ENCODE data around the gene MPND.
A peak's percentile ranks its signal among the peaks of the same experiment; 100 is the strongest.
"Not testable (repeated sequence)": the region's sequence is repeated elsewhere in the genome, so short reads cannot be mapped to it uniquely, and the experiment has no call there.

Gene MPND

DNA sequence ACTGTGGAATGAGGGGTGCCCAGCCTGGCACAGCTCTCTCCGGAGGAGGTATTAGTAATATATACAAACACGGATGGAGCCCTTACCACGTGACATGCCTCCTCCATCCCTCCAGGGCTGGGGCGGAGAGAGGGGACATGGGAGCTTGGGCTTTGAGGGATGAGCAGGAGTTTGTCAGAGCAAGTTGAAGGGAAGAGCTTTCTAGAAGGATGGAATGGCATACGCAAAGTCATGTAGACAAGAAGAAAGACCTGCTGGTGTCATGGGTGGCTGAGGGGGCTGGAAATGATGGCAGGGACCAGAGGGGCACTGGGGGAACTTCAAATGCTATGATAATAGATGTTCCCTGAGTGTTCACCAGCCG, 2.6 kb downstream of the MPND start:
- no peak for DNase-seq (ENCODE audit: low read depth in 3 of 3)

DNA sequence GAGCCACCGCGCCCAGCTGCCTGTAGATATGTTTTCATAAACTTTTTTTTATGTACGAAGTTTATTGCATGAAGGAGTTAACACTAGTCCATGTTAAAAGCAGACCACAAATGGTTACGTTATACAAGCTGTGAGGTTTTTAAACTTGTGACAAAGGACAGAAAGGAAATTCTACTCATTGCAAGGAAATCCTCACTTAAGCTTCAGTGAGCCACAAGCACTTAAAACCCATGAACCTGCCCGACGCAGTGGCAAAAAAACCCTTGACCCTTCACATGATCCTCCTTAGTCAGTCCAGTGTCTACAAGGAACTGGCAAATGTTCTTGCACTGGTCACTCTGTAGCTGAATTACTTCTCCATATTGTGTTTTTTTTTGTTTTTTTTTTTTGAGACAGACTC, 4.2 kb downstream of the MPND start:
- DNase-seq (ENCODE audit: low read depth in 3 of 3) = no peak

DNA sequence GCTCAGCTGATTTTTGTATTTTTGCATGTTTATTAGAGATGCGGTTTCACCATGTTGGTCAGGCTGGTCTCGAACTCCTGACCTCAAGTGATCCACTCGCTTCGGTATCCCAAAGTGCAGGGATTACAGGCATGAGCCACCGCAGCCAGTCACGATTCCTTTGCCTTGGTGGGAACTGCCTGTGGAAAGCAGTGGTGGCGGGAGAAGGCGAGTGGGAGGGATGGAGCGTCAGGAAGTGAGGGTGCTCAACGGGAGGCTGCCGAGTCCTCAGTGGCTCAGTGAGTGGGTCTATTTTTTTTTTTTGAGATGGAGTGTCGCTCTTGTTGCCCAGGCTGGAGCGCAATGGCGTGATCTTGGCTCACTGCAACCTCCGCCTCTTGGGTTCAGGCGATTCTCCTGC, 5.9 kb downstream of the MPND start:
- not testable (repeated sequence) for DNase-seq (ENCODE audit: low read depth in 3 of 3)

DNA sequence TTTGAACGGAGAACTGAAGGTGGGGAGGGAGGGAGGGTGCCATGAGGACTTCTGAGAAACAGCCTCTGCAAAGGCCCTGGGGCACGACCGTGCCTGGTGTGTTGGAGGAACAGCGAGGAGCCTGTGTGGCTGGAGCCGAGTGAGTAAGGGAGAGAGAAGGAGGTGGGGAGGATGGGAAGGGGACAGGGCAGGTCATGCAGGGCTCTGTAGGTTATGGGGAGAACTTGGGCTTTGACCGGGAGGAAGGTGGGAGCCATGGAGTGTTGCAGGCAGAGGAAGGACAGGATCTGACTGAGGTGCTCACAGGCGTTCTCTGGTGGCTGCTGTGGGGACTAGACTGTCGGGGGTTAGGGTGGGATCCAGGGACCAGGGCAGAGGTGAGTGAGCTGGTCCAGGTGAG, 6.7 kb downstream of the MPND start:
- no peak for DNase-seq (ENCODE audit: low read depth in 3 of 3)

DNA sequence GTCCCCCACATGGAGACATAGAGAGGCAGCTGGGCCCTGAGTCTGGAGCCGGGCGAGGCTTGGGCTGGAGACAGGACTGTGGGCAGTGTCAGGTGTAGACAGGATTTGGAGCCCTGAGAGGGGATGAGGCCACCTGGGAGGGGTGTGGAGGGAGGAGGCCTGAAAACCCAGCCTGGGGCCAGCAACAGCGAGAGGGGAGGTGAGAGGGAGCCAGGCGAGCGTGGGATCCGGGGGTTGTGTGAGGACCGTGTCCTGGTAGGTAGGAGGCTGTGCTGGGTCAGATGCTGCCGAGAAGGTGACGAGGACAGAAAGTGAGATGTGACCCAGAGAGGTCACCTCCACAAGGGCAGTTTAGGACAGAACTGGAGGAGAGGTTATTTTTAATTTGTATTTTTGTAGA, 7.4 kb downstream of the MPND start:
- no peak for DNase-seq (ENCODE audit: low read depth in 3 of 3)

DNA sequence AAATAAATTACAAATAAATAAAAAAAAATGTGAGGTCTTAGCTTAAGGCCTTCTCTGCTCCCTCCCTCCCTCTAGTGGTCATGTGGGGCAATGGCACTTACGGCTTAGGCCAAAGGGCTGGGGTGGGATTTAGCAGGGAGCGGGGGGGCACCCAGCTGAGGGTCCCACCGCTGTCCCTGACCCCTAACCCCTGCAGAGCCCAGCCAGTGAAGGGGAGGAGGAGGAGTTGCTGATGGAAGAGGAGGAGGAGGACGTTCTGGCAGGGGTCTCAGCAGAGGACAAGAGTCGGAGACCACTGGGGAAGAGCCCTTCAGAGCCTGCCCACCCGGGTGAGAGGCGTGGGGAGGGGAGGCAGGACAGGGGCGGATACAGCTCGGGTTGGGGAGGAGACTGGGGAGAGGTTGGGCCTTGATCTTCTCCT, 9.3 kb downstream of the MPND start:
- DNase-seq (ENCODE audit: low read depth in 3 of 3) = peak in 2 of 3 experiments; percentile 26 to 38

DNA sequence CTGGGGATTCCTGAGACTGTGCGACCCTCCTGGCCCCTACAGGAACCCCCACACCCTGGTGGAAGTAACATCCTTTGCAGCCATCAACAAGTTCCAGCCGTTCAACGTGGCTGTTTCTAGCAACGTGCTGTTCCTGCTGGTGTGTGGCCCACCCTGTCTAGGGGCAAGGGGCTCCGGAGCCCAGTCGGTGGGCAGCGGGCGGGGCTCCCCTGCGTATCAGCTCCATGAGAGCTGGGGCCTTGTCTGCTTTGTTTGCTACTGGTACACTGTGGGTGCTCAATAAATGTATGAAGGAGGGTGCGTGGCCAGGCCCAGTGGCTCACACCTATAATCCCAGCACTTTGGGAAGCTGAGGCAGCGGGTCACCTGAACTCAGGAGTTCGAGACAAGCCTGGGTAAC, 10.9 kb downstream of the MPND start:
- DNase-seq (ENCODE audit: low read depth in 3 of 3) = no peak

DNA sequence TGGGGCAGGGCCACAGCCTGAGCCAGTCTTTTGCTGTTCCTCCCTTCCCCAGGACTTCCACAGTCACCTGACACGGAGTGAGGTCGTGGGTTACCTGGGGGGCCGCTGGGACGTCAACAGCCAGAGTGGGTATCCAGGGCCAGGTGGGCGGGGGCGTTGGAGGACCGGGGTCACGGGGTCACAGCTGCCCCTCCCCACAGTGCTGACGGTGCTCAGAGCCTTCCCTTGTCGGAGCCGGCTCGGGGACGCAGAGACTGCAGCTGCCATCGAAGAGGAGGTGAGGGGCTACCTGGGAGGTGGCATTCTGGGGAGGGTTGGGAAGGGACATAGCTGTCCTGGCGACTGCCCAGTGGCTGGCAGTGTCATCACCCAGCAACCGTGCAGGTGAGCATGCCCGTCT, 11.5 kb downstream of the MPND start:
- no peak for DNase-seq (ENCODE audit: low read depth in 3 of 3)

DNA sequence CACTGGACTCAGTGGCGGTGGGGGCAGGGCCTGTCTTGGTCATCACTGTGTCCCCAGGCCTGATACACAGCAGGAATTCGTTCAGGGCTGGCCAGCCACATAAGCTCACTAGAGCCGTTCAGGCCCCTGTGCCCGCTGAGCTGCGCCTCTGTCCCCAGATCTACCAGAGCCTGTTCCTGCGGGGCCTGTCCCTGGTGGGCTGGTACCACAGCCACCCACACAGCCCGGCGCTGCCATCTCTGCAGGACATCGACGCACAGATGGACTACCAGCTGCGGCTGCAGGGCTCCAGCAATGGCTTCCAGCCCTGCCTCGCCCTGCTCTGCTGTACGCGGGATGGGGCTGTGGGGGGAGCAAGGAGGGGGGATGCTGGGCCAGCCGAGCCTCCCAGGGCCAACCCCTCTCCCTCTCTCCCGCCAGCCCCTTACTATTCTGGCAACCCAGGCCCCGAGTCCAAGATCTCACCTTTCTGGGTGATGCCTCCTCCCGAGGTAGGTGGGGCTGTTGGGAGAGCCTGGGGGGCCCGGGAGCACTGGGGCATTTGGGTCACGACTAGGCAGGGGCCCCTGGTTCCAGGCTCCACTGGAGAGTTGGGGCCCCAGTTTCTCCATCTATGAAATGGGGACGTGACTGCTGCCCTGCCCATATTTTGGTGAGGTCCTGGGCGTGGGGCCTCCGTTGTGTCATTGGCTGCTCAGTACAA, 13.9 kb downstream of the MPND start:
- DNase-seq (ENCODE audit: low read depth in 3 of 3) = no peak

DNA sequence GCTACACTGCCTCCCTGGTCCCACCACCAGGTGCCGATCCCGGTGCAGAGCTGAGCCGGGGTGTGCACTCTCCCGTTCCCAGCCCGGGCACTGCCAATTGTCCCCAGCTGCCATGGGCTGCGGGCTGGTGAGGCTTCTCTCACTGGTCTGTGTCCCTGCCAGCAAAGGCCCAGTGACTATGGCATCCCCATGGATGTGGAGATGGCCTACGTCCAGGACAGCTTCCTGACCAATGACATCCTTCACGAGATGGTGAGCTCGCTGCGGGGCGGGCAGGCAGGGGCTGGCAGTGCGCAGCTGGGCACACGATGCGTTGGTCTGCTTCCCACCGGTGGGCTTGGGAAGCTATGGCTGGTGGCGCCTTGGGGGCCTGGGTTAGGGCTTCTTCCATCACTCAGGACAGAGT, 14.6 kb downstream of the MPND start:
- no peak for DNase-seq (ENCODE audit: low read depth in 3 of 3)

DNA sequence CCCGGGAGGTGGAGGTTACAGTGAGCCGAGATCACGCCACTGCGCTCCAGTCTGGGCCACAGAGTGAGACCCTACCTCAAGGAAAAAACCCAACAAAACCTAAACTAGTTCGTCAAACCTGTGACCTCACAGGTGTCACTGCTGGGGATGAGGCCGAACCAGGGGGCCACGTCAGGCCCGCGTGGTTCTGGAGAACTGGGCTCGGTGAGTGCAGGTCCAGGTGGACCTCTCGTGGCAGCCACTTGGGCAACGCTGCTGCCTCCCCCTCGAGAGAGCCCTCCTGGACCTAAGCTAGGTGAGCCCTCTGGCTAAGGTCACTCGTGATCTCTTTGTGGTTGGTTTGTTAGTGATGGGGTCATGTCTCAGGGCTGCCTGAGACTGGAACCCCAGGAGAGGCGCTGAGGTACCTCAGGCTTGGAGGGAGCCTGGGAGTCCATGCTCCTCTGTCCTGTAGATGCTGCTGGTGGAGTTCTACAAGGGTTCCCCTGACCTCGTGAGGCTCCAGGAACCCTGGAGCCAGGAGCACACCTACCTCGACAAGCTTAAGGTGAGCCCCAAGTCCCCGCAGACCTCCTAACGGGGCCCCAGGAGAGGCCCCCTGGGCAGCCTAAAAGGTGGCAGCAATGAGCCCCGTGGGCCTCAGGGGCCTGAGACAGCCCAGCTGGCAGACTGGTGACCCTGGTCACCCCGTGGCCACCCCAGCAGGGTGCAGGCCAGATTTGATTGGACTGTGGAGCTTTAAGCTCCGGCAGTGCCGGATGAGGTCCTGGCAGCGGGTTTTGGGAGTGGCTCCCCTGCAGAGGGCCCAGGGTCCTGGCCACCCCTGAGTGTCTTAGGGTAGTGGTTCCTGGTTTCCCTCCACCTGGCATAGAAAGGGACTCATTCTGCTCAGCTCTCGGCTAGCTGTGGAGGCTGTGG, 15.6 kb downstream of the MPND start:
- no peak for DNase-seq (ENCODE audit: low read depth in 3 of 3)

DNA sequence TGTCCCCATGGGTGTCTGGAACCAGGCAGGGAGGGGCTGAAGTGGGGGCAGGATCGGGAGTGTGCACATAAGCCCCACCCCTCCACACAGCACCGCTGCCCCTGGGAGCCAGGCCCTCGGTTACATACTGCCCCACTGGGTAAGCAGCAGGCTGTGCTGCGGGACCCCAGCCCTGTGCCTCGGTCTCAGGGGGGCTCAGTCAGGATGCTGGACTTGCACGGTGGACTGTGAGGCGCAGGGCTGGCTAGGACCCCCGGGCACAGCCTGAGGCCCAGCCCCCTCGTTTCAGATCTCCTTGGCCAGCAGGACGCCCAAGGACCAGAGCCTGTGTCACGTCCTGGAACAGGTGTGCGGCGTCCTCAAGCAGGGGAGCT, 16.3 kb downstream of the MPND start:
- no peak for DNase-seq (ENCODE audit: low read depth in 3 of 3)

DNA sequence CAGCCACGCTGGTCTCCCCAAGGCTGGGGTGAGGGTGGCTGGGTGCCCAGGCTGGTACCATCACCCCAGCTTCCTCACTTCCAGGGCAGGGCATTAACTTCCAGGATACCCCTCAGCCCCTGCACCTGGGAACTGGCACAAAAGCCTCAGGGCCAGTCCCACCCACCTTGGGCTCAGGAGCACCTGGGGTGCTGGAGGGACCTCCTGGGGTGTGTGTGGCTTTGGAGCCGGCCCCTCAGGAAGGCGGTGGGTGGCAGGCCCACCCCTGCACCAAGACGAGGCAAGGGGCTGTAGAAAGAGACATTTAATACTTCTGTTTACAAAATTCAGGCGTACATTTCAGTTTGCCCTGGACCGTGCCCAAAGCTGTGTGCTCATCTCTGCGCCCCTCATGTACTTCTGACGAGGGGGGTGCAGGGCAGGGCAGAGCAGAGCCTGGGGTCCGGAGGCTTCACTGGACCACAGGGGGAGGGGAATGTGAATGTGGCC, 16.8 kb downstream of the MPND start:
- DNase-seq (ENCODE audit: low read depth in 3 of 3) = no peak

DNA sequence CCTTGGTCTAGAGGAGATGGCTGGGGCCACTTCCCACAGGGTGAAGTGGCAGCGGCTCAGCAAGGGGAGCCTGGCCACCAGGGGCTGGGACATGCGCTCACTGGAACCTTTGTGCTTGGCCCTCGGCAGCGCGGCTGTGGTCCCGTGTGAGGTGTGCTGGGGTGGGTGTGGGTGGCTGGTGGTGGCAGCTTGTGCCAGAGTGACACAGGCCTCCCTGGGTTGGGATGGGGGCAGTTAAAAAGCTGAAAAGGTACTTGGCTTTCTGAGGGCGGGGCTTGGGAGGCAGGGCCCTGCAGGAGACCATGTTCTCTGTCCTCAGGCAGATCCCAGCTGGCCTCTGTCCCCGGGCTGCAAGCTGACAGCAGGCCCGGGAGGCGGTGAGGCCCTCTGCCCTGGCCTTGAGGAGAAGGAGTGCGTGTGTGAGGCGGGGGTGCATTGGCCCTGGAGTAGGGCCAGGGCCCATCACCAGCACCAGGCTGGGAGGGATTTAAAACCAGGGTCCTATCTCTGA, 17.3 kb downstream of the MPND start:
- DNase-seq (ENCODE audit: low read depth in 3 of 3) = no peak

DNA sequence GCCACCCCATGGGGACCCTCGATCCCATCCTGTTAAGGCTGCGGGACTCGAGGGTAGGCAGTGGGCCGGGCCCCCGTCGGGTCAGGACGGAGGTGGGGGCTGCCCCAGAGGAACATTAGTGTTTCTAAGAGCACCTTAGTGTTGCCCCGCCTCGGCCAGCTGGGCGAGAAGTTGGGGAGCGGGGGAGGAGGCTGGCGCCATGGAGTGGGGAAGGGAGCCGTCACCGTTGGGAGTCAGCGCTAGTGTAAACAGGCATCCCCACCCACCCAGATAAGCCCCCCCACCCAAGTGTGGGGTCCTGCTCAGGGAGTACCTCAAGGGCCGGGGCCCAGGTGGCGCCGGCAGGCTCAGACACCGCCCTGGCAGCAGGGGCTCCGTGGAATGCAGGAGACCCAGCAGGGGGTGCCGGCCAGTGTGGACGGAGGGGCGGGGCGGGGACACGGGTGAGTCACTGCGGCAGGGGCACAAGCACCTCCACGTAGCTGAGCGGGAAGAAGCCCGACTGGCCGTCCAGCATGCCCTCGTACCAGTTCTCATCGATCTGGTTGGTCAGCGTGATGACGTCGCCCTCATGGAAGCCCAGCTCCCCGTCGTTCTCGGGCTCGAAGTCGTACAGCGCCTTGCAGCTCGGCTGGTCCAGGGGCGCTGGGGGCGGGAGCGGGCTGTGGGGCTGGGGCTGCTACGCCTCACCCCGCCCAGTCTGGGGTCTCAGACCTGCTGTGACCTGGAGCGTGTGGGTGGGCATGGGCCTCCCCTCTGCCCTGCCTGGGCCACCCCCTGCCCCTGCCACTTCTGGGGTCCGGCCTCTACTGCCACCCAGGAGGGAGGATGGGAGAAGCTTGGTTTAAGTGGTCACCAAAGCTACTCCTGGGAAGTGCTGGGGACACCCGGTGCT, 18.0 kb downstream of the MPND start:
- DNase-seq (ENCODE audit: low read depth in 3 of 3) = no peak

DNA sequence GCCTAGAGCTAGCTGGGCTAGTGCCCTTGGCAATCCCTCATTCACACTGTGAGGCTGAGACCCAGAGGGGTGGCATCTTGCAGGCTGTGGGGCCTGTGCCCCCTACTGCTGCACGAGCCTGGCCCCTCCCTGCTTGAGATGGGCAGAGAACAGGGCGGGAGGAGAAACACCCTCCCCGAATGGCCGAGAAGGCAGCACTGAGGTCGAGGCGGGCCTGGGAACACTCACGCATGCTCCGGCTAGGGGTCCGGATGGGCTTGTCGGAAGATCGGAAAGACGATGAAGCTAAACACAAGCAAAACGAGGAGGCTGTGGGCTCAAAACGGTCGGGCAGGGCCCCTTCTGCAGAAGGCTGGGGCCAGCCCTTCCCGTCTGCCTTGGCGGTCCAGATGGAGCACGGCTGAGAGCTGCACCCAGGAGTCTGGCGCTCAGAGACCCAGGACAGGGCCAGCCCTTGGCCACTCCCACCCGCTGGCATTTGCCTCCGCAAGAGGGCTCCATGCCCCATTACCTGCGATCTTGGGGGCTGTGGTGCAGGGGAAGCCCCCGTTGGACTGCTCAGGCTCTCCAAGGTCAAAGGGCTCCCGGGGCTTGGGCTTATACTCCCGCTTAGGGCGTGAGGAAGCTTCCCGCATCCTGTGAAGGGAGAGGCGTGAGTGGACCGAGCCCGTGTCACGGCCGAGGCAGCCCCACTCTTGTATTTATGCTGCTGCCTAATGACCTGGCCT, 18.9 kb downstream of the MPND start:
- no peak for DNase-seq (ENCODE audit: low read depth in 3 of 3)

DNA sequence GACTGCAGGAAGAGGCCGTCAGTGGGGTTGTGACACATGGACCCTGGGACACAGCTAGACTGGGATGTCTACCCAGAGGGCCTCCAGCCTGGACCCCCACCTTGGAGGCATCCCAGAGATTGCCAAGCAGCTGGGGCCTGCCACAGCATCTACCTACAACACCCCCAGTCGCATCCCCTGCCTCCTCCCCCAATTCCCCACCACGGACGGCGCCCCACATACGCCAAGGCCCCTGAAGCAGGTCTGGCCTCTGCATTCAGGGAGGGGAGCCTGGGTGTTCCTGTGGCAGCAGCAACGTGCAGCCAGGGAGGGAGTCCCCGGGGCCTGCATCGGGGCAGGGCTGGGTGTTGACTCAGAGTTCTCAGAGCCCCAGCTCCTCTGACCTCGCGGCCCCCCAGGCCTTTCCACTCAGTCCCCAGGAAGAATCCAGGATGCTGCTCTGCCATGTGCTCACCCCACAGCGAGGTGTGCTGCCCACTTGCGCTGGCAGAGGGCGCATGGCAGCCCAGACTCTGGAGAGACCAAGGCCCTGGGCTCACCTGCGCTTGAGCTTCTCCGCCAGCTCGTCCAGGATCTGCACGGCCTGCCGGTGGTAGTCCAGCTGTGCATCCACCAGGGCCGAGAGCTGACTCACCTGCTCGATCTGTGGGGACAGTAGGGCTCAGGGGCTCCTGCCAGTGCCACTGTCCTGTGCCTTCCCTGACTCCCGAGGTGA, 19.6 kb downstream of the MPND start:
- no peak for DNase-seq (ENCODE audit: low read depth in 3 of 3)

DNA sequence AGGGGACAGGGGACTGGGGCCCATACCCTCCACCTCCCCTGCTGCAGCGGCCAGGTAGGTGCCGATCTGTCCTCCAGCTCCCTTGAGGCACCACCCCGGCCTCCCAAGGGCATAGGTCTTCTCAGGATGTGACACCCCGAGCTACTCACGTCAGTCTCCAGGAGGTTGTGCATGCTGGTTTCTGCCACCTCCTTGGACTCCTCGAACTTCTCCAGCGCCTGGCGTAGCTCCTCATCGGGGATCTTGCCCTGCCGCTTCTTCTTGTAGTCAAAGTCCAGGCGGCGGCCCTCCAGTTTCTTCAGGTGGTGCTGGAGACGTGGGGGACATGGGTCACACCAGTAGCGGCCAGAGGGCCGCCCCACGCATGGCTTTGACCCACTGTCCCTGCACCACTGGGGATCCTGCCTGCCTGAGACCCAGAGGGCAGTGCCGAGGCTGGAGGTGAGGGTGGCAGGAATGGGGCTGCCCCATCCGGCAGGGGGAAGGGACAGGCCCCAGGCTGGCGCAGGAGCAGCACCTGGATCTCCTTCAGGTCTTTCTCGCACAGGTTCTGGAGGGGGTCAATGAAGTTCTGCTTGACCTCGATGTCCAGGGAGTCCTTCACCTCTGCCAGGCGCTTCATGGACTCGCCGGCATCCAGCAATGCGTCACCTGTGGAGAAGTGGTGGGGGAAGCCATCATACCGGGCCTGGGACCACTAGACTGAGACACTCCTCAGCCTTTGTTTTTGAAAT, 20.4 kb downstream of the MPND start:
- DNase-seq (ENCODE audit: low read depth in 3 of 3) = no peak

DNA sequence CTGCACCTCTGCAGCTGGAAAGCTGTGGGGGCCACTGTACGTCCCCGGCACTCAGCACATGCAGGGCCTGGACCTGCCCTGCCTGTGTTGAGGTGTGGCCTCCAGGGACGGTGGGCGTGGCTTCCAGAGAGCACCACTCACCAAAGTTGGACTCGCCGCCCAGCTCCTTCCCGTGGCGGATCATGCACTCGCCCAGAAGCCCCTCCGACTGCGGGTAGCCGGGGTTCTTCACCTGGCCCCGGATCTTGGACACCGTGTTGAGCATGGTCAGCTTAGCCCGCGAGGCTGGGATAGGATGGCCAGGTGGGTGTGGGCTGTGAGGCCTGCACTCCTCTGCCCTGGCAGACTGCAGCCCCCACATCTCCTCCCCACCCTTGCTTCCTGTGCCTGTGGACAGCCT, 22.0 kb downstream of the MPND start:
- no peak for DNase-seq (ENCODE audit: low read depth in 3 of 3)
